GM18505 (cell line): Measurements from ENCODE around the gene TDP1.
A peak's percentile ranks its signal among the peaks of the same experiment; 100 is the strongest.

Experiments
- ATAC-seq: cut with Tn5 transposase; IDR thresholded peaks from one replicate; pipeline ENCODE4 v1.9.1; 2021; ENCODE audit not compliant: unreplicated experiment
- POLR2A ChIP-seq: IDR thresholded peaks from 4 replicates; pipeline ENCODE4 v1.6.1; 2011; ENCODE audit warnings: borderline replicate concordance; ENCODE audit not compliant: insufficient read depth, insufficient read length; ENCODE audit errors: extremely low read depth

Gene TDP1

GRCh38 chr14:89922031-89922907 is 33.5 kb upstream of the TDP1 start:
- TF ChIP-seq POLR2A = no peak
- ATAC-seq = no peak

GRCh38 chr14:89924268-89924667 is 31.5 kb upstream of the TDP1 start:
- TF ChIP-seq POLR2A = no peak
- ATAC-seq = no peak

GRCh38 chr14:89926694-89927093 is 29.0 kb upstream of the TDP1 start:
- TF ChIP-seq POLR2A = no peak
- no peak for ATAC-seq

GRCh38 chr14:89927186-89927865 is 28.4 kb upstream of the TDP1 start:
- no peak for ATAC-seq
- no peak for TF ChIP-seq POLR2A

- no peak for ATAC-seq
- TF ChIP-seq POLR2A = no peak
Measured at GRCh38 chr14:89933002-89933401, 22.7 kb upstream of the TDP1 start.

GRCh38 chr14:89936654-89937185 is 19.0 kb upstream of the TDP1 start:
- ATAC-seq = no peak
- TF ChIP-seq POLR2A = no peak

GRCh38 chr14:89941830-89942377 is 13.8 kb upstream of the TDP1 start:
- ATAC-seq = no peak

GRCh38 chr14:89947344-89947743 is 8.4 kb upstream of the TDP1 start:
- no peak for TF ChIP-seq POLR2A
- ATAC-seq = no peak

More at GRCh38 chr14:89941830-89942377, 13.8 kb upstream of the TDP1 start:
- no peak for TF ChIP-seq POLR2A

GRCh38 chr14:89952576-89952975 is 3.2 kb upstream of the TDP1 start:
- no peak for TF ChIP-seq POLR2A
- no peak for ATAC-seq

- TF ChIP-seq POLR2A = no peak
- no peak for ATAC-seq
Measured at GRCh38 chr14:89953602-89954001, 2.1 kb upstream of the TDP1 start.

- peak; percentile 81 for ATAC-seq
- TF ChIP-seq POLR2A = peak; percentile 79
Measured at GRCh38 chr14:89954070-89955021, 1.4 kb upstream of the TDP1 start, which contains the start of gene EFCAB11. TSS of gene EFCAB11 (minus strand) at chr14:89954730. CDS start at chr14:89954660, 70 bp downstream.

GRCh38 chr14:89955022-89955744 is 544 bp upstream of the TDP1 start:
- no peak for TF ChIP-seq POLR2A
- peak; percentile 7 for ATAC-seq
